ENCODE measurements around the gene ITPRIP. TPM values are rescaled to one million over a fixed set of nuclear protein-coding genes. Genes with fewer than 3 reads are reported as not detected.

Gene ITPRIP
- total RNA-seq, 2 donors from 2014 or later: 19.6 to 26.1 TPM

- Mint-ChIP-seq H3K27ac (no peak overlapping the region), H3K36me3 (peaks cover 0 to 21% of the 10 kb centered on the region in 2 donors), H3K9me3 (no peaks in the 10 kb centered on the region)
- no peak for DNase-seq (ENCODE audit: low spot score in 2 of 2)
- no peak for ATAC-seq
Observed at GRCh38 chr10:104321226-104321625, 17.0 kb downstream of the ITPRIP start.

GRCh38 chr10:104318810-104319741 lies 19.2 kb downstream of the ITPRIP start:
- DNase-seq (ENCODE audit: low spot score in 2 of 2) (peak in 1 of 2 donors; percentile 52), ATAC-seq (no peak)
- H3K9me3 Mint-ChIP-seq: no peaks in the 10 kb centered on the region
- no peak overlapping the region for H3K27ac Mint-ChIP-seq
- H3K36me3 Mint-ChIP-seq: peaks cover 0 to 6% of the 10 kb centered on the region in 2 donors

GRCh38 chr10:104318326-104318725 lies 19.9 kb downstream of the ITPRIP start:
- Mint-ChIP-seq H3K27ac (no peak overlapping the region), H3K9me3 (no peaks in the 10 kb centered on the region), H3K36me3 (peaks cover 0 to under 1% of the 10 kb centered on the region in 2 donors)
- ATAC-seq (no peak), DNase-seq (ENCODE audit: low spot score in 2 of 2) (peak in 1 of 2 donors; percentile 23)

- ATAC-seq: no peak
- no peak for DNase-seq (ENCODE audit: low spot score in 2 of 2)
- Mint-ChIP-seq H3K9me3 (no peaks in the 10 kb centered on the region), H3K27ac (peak overlapping the region in 1 of 2 donors; percentile 22), H3K36me3 (peaks cover 5% of the 10 kb centered on the region in 2 donors)
Observed at GRCh38 chr10:104317726-104318299, 20.5 kb downstream of the ITPRIP start.

GRCh38 chr10:104317269-104317710 lies 21.0 kb downstream of the ITPRIP start:
- peak overlapping the region in 1 of 2 donors; percentile 6 for H3K27ac Mint-ChIP-seq
- ATAC-seq (no peak), DNase-seq (ENCODE audit: low spot score in 2 of 2) (no peak)
- no peaks in the 10 kb centered on the region for H3K9me3 Mint-ChIP-seq
- H3K36me3 Mint-ChIP-seq: peaks cover 7% of the 10 kb centered on the region in 2 donors

DNA sequence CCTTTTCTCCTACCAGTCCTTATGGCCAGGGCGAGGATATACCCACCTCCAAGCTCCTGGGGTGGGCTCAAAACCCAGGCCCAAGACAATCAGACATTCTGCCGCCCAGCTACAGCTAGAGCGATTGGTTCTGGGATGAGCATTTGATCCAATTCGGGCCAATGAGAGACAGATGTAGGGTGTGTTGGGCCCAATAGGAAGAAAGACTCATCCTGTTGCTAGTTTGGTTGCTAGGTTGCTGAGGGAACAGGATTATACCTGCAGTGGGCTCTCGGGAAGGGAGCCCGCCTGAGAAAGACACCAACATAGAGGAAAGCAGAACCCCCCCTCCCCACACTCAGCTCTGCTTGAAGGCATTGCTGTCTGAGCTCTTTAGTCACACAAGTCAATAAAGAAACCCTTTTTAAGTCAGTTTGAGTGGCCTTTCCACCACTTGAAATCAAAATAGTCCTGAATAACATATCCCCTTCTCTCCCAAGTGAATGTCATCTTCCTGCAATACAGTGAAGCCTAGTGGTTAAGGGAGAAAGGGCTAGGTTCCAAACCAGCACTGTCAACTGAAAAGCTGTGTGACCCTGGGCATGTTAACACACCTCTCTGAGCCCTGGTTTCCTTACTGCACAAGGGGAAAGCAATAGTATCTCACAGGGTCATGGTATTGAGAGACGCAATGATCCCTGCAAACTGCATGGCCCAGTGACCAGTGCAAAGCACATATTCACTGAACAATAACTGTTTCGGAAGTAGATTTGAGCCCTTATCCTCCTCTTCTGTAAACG lies 21.8 kb downstream of the ITPRIP start:
- ATAC-seq (no peak), DNase-seq (ENCODE audit: low spot score in 2 of 2) (no peak)
- Mint-ChIP-seq H3K27ac (peak overlapping the region in 1 of 2 donors; percentile 29), H3K9me3 (no peaks in the 10 kb centered on the region), H3K36me3 (peaks cover 11 to 15% of the 10 kb centered on the region in 2 donors)

- Mint-ChIP-seq H3K9me3 (no peaks in the 10 kb centered on the region), H3K27ac (peak overlapping the region in 1 of 2 donors; percentile 74), H3K36me3 (peaks cover 14 to 23% of the 10 kb centered on the region in 2 donors)
- ATAC-seq: no peak
- DNase-seq (ENCODE audit: low spot score in 2 of 2): no peak
Observed at GRCh38 chr10:104315486-104315921, 22.8 kb downstream of the ITPRIP start.

DNA sequence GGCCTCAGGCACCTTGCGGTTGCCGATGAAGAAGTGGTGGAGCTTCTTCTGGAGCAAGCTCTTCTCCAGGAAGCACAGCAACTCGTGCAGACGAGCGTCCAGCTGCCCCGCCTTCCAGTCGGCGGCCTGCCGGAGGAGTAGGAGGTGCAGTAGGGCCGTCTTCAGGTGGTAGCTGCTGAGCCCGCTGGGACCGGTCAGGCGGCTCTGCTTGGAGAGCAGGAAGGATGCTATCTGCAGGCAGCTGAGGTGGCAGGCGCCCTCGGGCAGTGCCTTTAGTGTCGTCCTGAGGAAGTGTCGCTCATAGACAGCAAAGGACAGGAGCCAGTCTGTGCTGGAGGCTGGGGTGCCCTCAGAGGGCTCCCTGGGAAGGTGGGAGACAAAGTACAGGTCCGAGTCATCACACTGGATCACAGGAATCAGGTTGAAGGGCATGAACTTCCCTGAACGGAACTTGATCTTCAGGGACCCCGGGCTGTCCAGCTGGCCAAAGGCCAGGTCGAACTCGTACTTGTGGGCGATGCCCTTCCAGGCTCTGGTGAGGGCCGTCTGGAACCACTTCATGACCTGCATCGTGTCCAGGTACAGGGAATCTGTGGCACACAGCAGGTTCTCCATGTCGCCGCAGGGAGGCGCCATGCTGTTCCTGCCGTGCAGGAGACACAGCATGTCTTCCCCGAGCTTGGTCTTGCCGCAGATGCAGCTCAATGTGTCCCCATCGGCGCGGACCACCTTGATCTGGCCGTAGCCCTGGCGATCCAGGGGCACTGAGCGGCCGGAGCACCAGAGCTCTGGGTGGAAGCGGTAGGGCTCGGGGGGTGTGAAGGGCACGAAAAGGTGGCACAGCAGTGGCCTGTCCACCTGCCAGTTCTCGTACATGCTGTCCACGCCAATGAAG lies 23.4 kb downstream of the ITPRIP start:
- Mint-ChIP-seq H3K27ac (no peak overlapping the region), H3K9me3 (no peaks in the 10 kb centered on the region), H3K36me3 (peaks cover 16 to 28% of the 10 kb centered on the region in 2 donors)
- ATAC-seq: no peak
- DNase-seq (ENCODE audit: low spot score in 2 of 2): no peak

DNA sequence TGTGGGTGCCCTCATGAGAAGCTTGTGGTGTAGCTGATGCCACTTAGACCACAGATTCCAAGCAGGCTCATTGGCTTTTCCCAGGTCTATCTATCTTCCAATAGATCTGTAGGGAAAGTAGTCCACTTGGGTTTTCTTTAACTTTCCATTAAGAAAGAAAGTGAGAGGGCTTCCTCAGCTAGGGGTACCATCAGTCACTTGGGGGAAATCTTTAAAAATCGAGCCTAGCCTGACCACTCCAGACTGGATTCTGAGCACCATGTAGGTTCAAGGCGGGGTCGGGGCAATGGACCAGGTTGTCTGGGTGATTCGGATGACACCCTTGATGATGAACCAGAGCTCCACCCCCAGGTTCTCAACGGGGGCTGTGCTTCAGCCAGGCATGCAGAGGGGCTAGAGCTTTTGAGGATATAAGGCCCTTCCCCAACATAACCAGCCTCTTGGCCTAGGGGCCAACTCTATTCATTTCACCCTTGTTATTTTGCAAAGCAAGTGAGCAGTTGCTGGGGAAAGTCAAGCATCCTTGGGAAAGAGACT lies 27.0 kb downstream of the ITPRIP start:
- H3K36me3 Mint-ChIP-seq: peaks cover 16 to 31% of the 10 kb centered on the region in 2 donors
- DNase-seq (ENCODE audit: low spot score in 2 of 2) (no peak), ATAC-seq (no peak)
- H3K27ac Mint-ChIP-seq: no peak overlapping the region
- no peaks in the 10 kb centered on the region for H3K9me3 Mint-ChIP-seq

DNA sequence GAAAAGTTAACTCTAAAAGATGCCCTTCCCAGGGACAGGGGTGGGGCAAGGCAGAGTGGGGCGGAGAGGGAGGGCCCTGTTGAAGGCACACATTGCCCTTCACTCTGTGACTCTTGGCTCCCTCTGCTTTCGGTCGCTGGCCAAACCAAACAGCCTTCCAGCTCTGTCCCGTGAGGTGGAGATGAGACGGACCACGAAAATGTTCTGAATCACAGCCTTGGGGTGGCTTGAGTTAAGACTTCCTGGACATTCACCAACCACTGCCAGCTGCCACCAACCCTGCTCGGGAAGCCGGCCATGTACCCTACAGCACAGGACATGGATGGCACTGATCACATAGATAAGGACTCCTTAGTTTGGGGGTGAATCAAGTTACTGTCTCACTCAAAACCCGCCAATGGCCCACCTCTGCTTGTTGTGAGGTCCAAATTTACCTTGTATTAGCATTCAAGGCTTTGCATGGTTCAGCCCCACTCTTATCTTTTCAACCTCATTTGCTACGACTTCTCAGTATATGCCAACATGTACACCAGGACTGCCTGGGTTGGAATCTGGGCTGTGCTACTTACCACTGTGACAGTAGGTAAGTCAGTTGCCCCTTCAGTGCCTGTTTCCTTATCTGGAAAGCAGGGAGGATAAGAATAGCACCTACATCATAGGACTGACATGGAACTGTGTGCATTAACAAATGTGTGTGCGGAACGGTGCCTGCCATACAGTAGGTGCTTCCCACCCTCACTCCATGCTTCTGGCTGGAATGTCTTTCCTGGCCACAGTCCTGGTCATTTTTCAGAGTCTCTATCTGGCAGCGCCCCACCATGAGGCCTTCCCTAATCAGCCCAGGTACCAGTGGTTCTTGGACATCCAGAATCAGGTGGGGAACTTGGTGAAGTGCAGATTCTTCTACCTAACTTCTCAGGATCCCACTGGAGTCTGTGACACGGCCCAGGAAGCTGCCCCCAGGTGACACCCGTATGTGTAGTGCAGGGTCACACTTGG lies 28.0 kb downstream of the ITPRIP start:
- Mint-ChIP-seq H3K36me3 (peaks cover 16 to 31% of the 10 kb centered on the region in 2 donors), H3K9me3 (no peaks in the 10 kb centered on the region), H3K27ac (peak overlapping the region in 1 of 2 donors; percentile 79)
- peak in 1 of 2 donors; percentile 10 for ATAC-seq
- no peak for DNase-seq (ENCODE audit: low spot score in 2 of 2)

DNA sequence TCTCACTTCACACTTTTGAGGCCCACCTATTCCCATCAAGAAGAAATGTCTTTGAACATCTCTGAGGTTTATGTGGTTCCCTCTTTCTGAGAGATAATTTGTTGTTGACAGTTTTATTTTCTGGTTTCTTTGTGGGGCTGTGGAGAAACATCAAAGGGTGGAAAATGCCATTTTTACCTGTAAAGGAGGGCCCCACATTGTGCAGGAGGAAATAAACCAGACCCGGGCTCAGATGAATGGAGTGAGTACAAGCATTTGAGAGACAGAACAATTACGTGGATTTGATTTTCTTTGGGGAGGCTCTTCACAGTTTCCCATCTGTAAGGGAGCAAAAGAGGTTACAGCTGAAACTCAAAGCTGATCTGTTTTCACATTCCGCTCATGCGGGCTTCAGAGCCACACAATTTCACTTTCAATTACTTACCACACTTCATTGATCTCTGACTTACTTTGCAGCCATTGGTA lies 29.8 kb downstream of the ITPRIP start:
- DNase-seq (ENCODE audit: low spot score in 2 of 2) (peak in 1 of 2 donors; percentile 29), ATAC-seq (peak; percentile 65 to 87)
- Mint-ChIP-seq H3K36me3 (peaks cover 16 to 38% of the 10 kb centered on the region in 2 donors), H3K9me3 (peaks cover 0 to under 1% of the 10 kb centered on the region in 2 donors), H3K27ac (peak overlapping the region; percentile 31 to 62)

- peaks cover 0 to 6% of the 10 kb centered on the region in 2 donors for H3K9me3 Mint-ChIP-seq
- peaks cover 11 to 40% of the 10 kb centered on the region in 2 donors for H3K36me3 Mint-ChIP-seq
- peak overlapping the region; percentile 31 to 62 for H3K27ac Mint-ChIP-seq
- no peak for ATAC-seq
- DNase-seq (ENCODE audit: low spot score in 2 of 2): no peak
Observed at GRCh38 chr10:104307576-104308438, 30.5 kb downstream of the ITPRIP start.

GRCh38 chr10:104306897-104307296 lies 31.4 kb downstream of the ITPRIP start:
- DNase-seq (ENCODE audit: low spot score in 2 of 2) (no peak), ATAC-seq (no peak)
- Mint-ChIP-seq H3K27ac (peak overlapping the region in 1 of 2 donors; percentile 69), H3K9me3 (peaks cover 0 to 11% of the 10 kb centered on the region in 2 donors), H3K36me3 (peaks cover 5 to 43% of the 10 kb centered on the region in 2 donors)
